Neural cell (in vitro differentiated cells): ENCODE results near the gene OR13C2. TPM values are rescaled to one million over a fixed set of nuclear protein-coding genes. Genes with fewer than 3 reads are reported as not detected.
"Not testable (repeated sequence)": the region's sequence is repeated elsewhere in the genome, so short reads cannot be mapped to it uniquely, and the experiment has no call there.

ENCODE experiments used
- H2AFZ ChIP-seq: fragments of 200-600, 300-800 bp; sonication (generic), shearing (Covaris generic); 2 replicates; pipeline ENCODE4 v1.6.0; 2014; ENCODE audit warnings: low read depth, mild to moderate bottlenecking, antibody characterized with exemption, low read length, moderate library complexity
- H3F3A ChIP-seq: fragments of 200-600 bp; shearing (Covaris generic); 2 replicates; pipeline ENCODE4 v1.6.1; 2016; ENCODE audit warnings: mild to moderate bottlenecking, moderate library complexity, mixed read lengths, antibody characterized with exemption, low read length; ENCODE audit not compliant: insufficient read depth, poor library complexity, severe bottlenecking
- H3K27ac ChIP-seq: fragments of 200-600, 300-800 bp; sonication (generic), shearing (Covaris generic); 2 replicates; pipeline ENCODE4 v1.5.1; 2014; ENCODE audit warnings: mild to moderate bottlenecking, low read length, moderate library complexity
- H3K27me3 ChIP-seq: fragments of 300-800, 200-600 bp; sonication (generic), shearing (Covaris generic); 2 replicates; pipeline ENCODE4 v1.6.0; 2014; ENCODE audit warnings: mild to moderate bottlenecking, low read depth, low read length, moderate library complexity; ENCODE audit not compliant: insufficient read depth
- H3K36me3 ChIP-seq: fragments of 300-800, 200-600 bp; sonication (generic), shearing (Covaris generic); 2 replicates; pipeline ENCODE4 v1.5.1; 2014; ENCODE audit warnings: mild to moderate bottlenecking, antibody characterized with exemption, low read length, moderate library complexity; ENCODE audit not compliant: insufficient read depth
- H3K4me2 ChIP-seq: fragments of 300-800, 200-600 bp; sonication (generic), shearing (Covaris generic); 2 replicates; pipeline ENCODE4 v1.6.0; 2014; ENCODE audit warnings: mild to moderate bottlenecking, low read length
- H3K4me3 ChIP-seq: fragments of 300-800, 200-600 bp; sonication (generic), shearing (Covaris generic); 2 replicates; pipeline ENCODE4 v1.5.1; 2014; ENCODE audit warnings: mild to moderate bottlenecking, low read length, moderate library complexity
- H3K79me2 ChIP-seq: fragments of 200-600 bp; shearing (Covaris generic); replicated peaks from 2 replicates; pipeline ENCODE4 v1.6.0; 2014; ENCODE audit warnings: mild to moderate bottlenecking, low read length, moderate library complexity; ENCODE audit not compliant: insufficient read depth
- H3K9ac ChIP-seq: fragments of 300-800, 200-600 bp; sonication (generic), shearing (Covaris generic); 2 replicates; pipeline ENCODE4 v1.6.1; 2016; ENCODE audit warnings: mild to moderate bottlenecking, low read length, mixed read lengths
- H3K9me2 ChIP-seq: fragments of 200-600 bp; shearing (Covaris generic); 2 replicates; pipeline ENCODE4 v1.6.1; 2016; ENCODE audit warnings: mild to moderate bottlenecking, low read length, mixed read lengths; ENCODE audit not compliant: insufficient read depth
- H3K9me3 ChIP-seq: fragments of 200-600, 300-800 bp; sonication (generic), shearing (Covaris generic); 2 replicates; pipeline ENCODE4 v1.6.1; 2016; ENCODE audit warnings: mild to moderate bottlenecking, mixed run types, low read length, moderate library complexity, mixed read lengths
- H4K20me1 ChIP-seq: fragments of 200-600 bp; shearing (Covaris generic); 2 replicates; pipeline ENCODE4 v1.6.1; 2016; ENCODE audit warnings: mild to moderate bottlenecking, mixed run types; ENCODE audit not compliant: insufficient read depth
- CTCF ChIP-seq: fragments of 450-650 bp; IDR thresholded peaks from 2 replicates; pipeline ENCODE4 v1.5.1; 2014; ENCODE audit warnings: antibody characterized with exemption, mild to moderate bottlenecking, moderate library complexity; ENCODE audit not compliant: poor library complexity, severe bottlenecking
- EP300 ChIP-seq: fragments of 450-650 bp; conservative IDR thresholded peaks from 2 replicates; pipeline ENCODE4 v1.6.1; 2014; ENCODE audit warnings: antibody characterized with exemption, mild to moderate bottlenecking, moderate library complexity; ENCODE audit not compliant: poor library complexity, severe bottlenecking
- EZH2 ChIP-seq: fragments of 200-600, 300-800 bp; shearing (Covaris generic), sonication (generic); IDR thresholded peaks from 2 replicates; pipeline ENCODE4 v1.6.1; 2014; ENCODE audit warnings: antibody characterized with exemption, low read length, borderline replicate concordance, mild to moderate bottlenecking; ENCODE audit not compliant: insufficient read depth, poor library complexity, severe bottlenecking
- MXI1 ChIP-seq: fragments of 450-650 bp; conservative IDR thresholded peaks from 2 replicates; pipeline ENCODE4 v1.6.1; 2014; ENCODE audit warnings: antibody characterized with exemption, mild to moderate bottlenecking; ENCODE audit not compliant: poor library complexity, severe bottlenecking
- POLR2AphosphoS5 ChIP-seq: IDR thresholded peaks from 2 replicates; pipeline ENCODE4 v1.6.1; 2012
- RAD21 ChIP-seq: fragments of 450-650 bp; conservative IDR thresholded peaks from 2 replicates; pipeline ENCODE4 v1.6.1; 2014; ENCODE audit warnings: antibody characterized with exemption, mild to moderate bottlenecking, moderate library complexity
- REST ChIP-seq: IDR thresholded peaks from 2 replicates; pipeline ENCODE4 v1.6.1; 2012; ENCODE audit warnings: borderline replicate concordance
- SMC3 ChIP-seq: fragments of 450-650 bp; conservative IDR thresholded peaks from 2 replicates; pipeline ENCODE4 v1.6.1; 2014; ENCODE audit warnings: antibody characterized with exemption, mild to moderate bottlenecking, moderate library complexity; ENCODE audit not compliant: poor library complexity
- TAF1 ChIP-seq: IDR thresholded peaks from 2 replicates; pipeline ENCODE4 v1.6.1; 2012; ENCODE audit warnings: low read depth
- polyA minus RNA-seq: library from RNA; depleted of rRNA, polyadenylated mRNA; stranded (reverse); fragments of >200 nt; gene quantifications from 2 replicates; pipeline ENCODE4 v1.2.3, GENCODE V29; 2014
- polyA plus RNA-seq: library from polyadenylated mRNA; depleted of rRNA; stranded (reverse); fragments of >200 nt; gene quantifications from 2 replicates; pipeline ENCODE4 v1.2.3, GENCODE V29; 2014

OR13C2 gene
- polyA plus RNA-seq (not detected in 2 replicates), polyA minus RNA-seq (not detected in 2 replicates)

GRCh38 chr9:104605527-104605926, at the start of gene OR13C2:
TSS of gene OR13C2 (minus strand) at chr9:104605627. CDS start at chr9:104605627, 0 bp downstream.
- not testable (repeated sequence) for H3K9ac ChIP-seq, H3K27ac ChIP-seq, H3K4me2 ChIP-seq, H3F3A ChIP-seq, H3K4me3 ChIP-seq, H4K20me1 ChIP-seq, H3K9me2 ChIP-seq, H2AFZ ChIP-seq, H3K79me2 ChIP-seq, H3K9me3 ChIP-seq, H3K36me3 ChIP-seq
- peaks cover 52% of the 10 kb centered on the region for H3K27me3 ChIP-seq

- H3K9me3 ChIP-seq: no peaks in the 10 kb centered on the region
- no peak overlapping the region for H3K4me3 ChIP-seq
- TF ChIP-seq CTCF (no peak), REST (no peak), MXI1 (no peak), EZH2 (no peak), EP300 (no peak), POLR2AphosphoS5 (no peak), RAD21 (no peak), TAF1 (no peak), SMC3 (no peak)
- no peak overlapping the region for H3K9ac ChIP-seq
- H3K36me3 ChIP-seq: no peaks in the 10 kb centered on the region
- no peak overlapping the region for H2AFZ ChIP-seq
- no peaks in the 10 kb centered on the region for H4K20me1 ChIP-seq
- H3K79me2 ChIP-seq: no peaks in the 10 kb centered on the region
- H3K9me2 ChIP-seq: no peaks in the 10 kb centered on the region
- no peak overlapping the region for H3K4me2 ChIP-seq
- no peak overlapping the region for H3K27ac ChIP-seq
- H3K27me3 ChIP-seq: no peaks in the 10 kb centered on the region
- H3F3A ChIP-seq: no peaks in the 10 kb centered on the region
Observed at GRCh38 chr9:104635456-104635855, 30.0 kb upstream of the OR13C2 start.

GRCh38 chr9:104633976-104634520, 28.6 kb upstream of the OR13C2 start:
- Histone ChIP-seq H3K9me3 (no peaks in the 10 kb centered on the region), H3K4me2 (no peak overlapping the region), H3K9ac (no peak overlapping the region), H3F3A (no peaks in the 10 kb centered on the region), H3K79me2 (no peaks in the 10 kb centered on the region), H3K9me2 (no peaks in the 10 kb centered on the region), H3K4me3 (no peak overlapping the region), H3K36me3 (no peaks in the 10 kb centered on the region), H3K27me3 (no peaks in the 10 kb centered on the region), H4K20me1 (no peaks in the 10 kb centered on the region), H2AFZ (no peak overlapping the region), H3K27ac (no peak overlapping the region)
- TF ChIP-seq TAF1 (no peak), POLR2AphosphoS5 (no peak), EZH2 (no peak), MXI1 (no peak), SMC3 (no peak), EP300 (no peak)

GRCh38 chr9:104625964-104626363, 20.5 kb upstream of the OR13C2 start:
- not testable (repeated sequence) for H3K9me2 ChIP-seq, H3K9ac ChIP-seq, H3K79me2 ChIP-seq, H2AFZ ChIP-seq, H3K9me3 ChIP-seq, H3F3A ChIP-seq, H4K20me1 ChIP-seq, H3K4me3 ChIP-seq, H3K4me2 ChIP-seq, H3K27me3 ChIP-seq, H3K27ac ChIP-seq, H3K36me3 ChIP-seq
